Activated T-cell treated with anti-CD3 and anti-CD28 coated beads for 24 hours (primary cell): ENCODE measurements around the gene SPAG16.
"Not testable (repeated sequence)": the region's sequence is repeated elsewhere in the genome, so short reads cannot be mapped to it uniquely, and the experiment has no call there.

Source experiments
- DNase-seq: peaks from one replicate; pipeline ENCODE4 v3.0.0-alpha.2; 2020; ENCODE audit warnings: low read depth

Gene SPAG16

DNA sequence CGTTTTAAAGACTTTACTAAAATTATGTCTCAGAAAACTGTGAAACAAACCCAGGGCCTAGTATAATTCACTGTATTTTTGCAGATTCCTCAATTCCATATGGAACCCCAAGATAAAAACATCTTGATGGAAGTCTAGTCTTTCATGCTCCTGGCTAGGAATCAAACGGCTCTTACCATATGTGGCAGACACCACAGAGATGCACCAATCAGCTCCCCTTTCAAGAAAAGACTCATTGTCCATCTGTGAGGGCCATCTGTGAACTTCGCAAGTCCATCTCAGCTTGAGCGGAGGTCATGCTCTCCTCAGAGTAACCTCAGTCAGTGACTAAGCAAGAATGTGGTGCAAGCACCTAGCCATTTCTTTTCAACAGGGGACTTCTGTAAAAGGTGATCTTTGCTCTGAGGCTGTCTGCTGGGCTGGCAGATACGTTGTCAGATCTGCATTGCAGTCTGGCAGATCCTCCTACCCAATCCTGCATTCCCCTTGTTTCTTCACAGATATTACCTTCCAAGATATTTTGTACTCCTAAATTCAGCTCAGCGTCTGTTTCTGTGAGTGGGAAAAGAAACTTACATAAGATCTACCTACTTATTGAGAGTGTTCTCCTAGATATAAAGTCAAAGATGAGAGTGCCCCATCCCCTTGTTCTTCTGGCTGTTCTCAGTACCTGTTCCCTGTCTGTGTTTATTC is 419.3 kb downstream of the SPAG16 start:
- DNase-seq = no peak

DNA sequence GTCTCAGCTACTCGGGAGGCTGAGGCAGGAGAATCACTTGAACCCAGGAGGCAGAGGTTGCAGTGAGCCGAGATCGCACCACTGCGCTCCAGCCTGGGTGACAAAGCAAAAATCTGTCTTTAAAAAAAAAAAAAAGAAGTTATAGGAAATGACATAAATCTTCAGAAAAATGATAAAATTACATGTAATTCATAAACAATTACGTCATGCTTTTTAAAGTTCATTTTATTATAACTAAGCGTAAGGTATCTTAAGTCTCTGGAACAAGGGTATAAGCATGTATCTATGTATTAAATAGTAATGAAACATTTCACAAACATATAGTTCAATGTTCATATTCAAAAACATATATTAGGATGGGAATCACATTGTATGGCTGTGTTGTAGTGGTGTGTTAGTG is 425.9 kb downstream of the SPAG16 start:
- no peak for DNase-seq

DNA sequence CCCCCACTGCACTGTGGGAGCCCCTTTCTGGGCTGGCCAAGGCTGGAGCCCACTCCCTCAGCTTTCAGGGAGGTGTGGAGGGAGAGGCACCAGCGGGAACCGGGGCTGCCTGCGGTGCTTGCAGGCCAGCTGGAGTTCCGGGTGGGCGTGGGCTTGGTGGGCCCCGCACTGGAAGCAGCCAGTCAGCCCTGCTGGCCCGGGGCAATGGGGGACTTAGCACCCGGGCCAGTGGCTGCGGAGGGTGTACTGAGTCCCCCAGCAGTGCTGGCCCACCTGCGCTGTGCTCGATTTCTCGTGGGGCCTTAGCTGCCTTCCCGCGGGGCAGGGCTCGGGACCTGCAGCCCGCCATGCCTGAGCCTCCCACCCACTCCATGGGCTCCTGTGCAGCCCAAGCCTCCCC is 434.1 kb downstream of the SPAG16 start:
- DNase-seq = not testable (repeated sequence)

DNA sequence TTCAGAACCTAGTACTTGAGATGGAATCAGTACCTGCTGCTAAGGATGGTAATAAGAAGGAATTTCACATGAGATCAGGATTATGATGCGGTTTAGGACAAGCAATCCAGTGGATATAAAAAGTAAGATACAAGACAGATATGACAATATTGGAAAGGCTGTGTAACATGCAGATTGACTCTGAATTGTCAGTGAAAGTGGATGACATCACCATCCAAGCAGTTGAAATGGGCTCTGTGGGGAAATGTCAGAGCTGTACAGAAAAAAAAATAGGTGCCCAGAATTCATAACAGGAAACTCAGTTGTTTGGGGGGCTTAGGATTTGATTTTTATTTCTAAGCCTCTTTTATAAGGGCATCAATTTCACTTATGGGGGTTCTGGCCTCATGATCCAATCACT is 438.3 kb downstream of the SPAG16 start:
- no peak for DNase-seq

DNA sequence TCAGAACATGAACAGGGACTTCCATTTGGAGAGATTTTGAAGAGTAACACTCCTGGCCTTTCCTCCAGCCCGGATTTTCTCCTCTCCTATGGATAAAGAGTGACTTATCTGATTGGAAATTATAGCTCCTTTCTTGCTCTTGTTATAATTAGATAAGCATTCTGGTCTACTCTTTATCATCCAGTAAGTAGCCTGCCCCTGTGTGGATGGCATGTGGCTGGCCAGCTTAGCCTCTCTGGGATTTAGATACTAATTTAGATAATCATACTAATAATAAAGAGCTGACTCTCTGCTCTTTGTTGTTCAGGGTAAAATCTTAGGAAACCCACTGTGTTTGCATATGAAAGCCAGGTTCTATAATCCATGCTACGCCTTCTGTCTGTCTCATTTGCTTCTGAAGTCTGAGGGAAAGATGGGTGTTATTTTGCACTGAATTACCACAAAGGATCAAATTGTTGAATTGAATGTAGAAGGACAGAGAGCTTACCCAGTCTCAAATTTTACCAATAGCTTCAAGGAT is 438.8 kb downstream of the SPAG16 start:
- DNase-seq = no peak

DNA sequence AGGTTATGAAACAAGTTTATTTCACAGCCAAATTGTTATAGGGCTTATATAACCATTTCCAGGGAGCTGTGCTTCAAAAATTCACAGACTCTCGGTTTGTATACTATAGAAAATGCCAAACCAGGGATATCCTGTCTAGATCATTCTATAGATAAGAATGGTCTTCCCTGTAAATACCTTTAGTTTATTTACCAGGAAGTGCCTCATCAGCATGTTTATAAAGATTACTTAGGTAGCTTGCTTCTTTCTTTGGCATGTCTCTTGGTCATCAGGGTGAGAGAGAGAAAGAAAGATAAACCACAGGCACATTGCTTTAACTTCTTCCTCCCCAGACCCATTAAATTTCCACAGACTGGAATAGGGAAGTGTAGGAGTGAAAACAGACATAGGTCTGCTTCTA is 439.4 kb downstream of the SPAG16 start:
- no peak for DNase-seq

DNA sequence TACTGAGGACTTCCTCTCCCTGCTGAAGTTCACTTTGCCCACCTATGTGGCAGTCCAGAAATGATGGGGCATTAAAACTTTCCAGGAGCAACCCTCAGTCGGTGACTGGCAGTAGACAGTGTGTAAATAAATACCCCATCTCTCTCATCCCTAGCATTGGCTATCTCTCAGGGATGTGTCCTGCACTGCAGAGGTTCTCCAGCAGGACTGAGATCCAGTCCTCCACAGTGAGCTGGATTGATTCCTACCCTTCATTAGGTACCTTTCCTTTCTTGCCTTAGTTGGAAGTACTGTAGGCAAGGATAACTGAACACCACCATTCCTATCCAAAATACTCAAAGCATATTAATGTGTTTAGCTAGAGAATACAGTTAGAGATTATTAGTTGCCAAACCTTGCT is 441.8 kb downstream of the SPAG16 start:
- DNase-seq = no peak

DNA sequence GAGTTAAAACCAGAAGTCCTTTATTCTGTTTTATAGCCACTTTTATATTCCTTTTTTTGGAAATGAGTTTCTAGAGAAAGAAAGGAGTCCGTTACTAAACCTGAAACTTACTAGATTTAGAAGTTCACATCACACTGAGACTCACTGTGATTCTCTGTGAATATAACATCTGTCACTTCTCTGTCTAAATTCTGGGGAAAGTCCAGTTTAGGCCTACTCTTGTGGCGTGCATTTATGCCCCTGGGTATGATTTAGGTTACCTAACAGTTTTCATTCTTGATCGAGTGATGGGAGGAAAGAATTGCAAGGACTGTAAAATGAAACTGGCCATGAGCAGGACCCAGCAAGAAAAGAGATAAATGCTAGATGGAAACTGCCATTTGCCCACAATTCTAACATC is 449.6 kb downstream of the SPAG16 start:
- DNase-seq = no peak

DNA sequence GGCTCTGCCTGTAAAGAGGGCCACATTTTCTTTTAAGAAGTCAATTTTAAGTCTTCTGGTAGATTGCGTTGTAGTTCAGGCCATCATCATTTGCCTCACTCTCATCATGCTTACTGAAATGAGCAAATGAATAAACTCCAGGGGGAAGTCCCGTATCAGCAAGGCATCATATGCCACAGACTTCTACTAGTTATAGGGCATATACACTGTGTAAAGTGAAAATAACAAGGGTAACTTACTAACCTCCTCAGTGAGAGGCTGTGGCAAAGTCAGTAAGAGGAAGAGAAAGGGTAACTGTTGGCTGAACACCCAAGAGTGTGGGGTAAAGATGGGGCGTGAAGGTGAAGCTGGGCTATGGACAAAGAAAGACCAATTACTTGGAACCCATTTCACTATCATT is 456.2 kb downstream of the SPAG16 start:
- no peak for DNase-seq

DNA sequence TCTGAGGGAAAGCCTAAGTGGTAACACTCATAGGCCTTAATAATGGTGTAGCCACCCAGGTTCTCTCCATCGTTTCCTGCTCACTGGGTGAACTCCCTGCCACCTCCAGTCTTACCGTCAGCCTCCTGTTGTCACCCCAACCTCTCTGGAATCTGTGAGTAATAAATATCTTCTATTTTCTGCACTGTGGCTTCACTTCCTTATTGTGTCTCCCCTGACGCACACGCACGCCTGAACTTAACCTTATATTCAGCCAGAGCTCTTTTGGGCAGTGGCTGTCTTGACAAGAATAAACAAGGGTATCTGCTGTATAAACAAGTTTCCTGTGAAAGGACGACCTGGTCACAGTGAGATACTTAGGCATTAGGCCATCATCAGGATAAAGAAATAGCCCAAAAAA is 467.2 kb downstream of the SPAG16 start:
- DNase-seq = no peak

DNA sequence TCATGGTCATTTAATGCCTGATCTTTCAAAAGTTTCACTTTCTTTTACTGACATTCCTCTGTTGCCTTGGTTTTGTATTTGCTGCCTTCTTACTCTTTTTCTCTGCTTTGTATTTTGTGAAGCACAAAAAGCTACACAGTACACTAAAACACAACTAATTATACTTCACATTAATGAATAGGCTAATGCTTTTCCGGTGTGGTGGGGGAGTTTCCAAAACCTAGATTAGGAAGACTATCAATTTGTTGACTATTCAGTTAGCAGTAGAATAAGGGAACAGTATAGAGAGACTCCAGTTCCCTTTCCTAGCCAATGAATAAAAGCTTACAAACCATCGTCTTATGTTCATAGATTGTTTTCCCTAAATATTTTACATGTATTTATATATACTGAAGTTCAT is 468.3 kb downstream of the SPAG16 start:
- DNase-seq = no peak

DNA sequence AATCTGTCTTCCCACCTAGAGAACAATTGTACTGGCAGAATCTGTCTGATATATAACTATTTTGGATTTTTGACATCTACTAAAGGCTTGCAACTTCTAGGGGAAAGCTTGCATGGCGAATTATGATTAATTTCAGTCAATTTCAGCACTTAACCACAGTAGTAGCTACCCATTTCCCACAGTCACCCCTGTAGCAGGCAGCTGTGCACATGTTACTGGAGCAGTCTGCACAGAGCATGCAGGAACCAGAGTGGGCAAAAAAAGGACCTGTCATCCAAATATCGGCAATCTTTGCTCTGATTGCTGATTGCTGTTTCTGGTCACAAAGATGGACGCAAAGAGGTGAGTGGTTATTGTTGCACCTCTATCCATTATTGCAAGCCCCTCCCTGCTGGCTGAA is 473.3 kb downstream of the SPAG16 start:
- no peak for DNase-seq

DNA sequence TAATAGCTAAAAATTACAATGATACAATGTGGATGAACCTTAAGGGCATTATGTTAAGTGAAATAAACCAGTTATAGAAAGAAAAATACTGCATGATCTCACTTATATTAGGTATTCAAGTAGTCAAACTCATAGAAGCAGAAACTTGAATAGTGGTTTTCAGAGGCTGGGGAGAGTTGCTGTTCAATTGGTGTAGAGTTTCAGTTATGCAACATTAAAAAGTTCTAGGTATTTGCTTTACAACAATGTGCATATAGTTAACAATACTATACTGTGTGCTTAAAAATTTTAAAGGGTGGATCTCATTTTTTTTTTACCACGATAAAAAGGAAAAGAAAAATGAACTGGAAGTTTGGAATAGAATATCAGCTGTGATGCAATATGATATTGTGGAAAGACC is 479.1 kb downstream of the SPAG16 start:
- DNase-seq = no peak

DNA sequence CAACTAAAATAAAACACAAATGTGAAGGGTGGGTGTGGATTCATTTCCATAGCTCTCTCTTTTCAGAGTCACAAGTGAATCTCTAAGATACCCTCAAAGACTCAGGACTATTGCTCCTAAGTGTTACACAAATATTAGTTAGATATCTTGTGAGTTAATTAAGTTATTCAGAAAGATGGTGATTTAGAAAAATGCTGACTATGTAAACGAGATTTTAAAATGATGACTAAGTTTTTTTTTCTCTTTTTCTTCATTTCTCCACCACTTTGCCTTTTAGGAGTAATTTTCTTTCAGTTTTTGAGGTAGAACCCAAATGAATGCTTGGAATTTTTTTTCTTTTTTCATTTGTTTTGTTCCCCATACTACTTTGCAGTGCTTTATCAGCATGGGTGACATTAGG is 479.7 kb downstream of the SPAG16 start:
- DNase-seq = no peak

DNA sequence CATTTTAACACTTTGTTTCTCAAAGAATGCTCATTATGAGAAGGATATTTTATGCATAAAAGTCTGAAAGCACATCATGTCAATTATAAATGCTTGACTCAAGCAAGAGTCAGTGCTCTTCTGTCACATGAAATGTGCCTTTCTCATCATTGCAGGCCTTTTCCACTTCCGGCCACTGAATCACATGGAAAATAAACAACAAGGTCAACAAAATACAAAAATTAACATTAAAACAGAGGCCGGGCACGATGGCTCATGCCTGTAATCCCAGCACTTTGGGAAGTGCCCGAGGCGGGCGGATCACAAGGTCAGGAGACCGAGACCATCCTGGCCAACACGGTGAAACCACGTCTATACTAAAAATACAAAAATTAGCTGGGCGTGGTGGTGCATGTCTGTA is 480.6 kb downstream of the SPAG16 start:
- no peak for DNase-seq

DNA sequence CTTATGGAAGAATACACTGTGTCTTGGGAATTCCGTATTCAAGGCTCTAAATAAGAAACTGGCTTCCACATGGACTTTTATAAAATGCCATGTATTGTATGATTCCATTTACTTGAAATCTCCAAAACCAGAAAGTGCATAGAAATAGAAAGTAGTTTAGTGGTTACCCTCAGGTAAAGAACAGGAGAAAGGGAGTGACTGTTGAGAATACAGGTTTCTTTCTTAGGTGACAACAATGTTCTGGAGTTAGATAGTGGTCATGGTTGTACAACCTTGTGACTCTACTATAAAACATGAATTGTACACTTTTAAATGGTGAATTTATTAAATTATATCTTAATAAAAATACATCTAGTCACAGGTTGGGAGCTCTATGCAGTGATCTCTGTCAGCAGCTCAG is 481.8 kb downstream of the SPAG16 start:
- no peak for DNase-seq

DNA sequence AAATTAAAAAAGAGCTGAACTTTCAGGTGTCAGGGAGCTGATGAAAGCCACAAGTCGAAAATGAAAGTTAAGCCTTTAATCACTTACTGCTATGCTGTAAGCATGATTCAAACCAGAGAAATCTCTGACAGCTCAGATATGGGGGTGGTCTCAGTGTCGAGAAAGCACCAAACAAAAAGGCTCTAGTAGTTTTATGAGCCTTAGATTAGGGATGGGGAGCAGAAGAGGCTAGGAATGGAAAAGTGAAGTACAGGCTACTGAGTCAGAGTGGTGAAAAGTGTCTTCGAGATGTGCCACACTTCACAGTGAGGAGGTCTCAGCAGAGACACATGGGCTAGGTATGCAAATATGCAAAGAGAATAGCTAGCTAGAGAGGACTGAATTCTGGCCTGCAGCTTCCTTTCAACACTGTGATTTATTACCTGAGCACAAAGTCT is 482.2 kb downstream of the SPAG16 start:
- DNase-seq = no peak

DNA sequence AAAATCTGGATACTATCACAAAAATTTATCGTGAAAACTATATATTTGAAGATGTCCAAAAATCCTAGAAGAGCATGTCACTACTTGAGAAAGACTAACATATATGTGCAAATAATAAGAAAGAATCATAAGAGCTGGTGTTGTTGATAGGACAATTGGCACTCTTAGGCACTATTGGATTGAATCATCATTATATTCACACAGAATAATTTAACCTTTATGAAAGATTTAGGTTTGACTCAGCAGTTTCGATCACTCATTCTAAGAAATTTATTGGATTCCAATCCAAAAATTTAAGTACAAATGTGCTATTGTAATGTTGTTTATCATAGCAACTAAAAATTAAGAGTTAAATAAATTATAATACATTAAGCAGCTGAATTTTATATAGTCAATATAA is 503.6 kb downstream of the SPAG16 start:
- DNase-seq = no peak

DNA sequence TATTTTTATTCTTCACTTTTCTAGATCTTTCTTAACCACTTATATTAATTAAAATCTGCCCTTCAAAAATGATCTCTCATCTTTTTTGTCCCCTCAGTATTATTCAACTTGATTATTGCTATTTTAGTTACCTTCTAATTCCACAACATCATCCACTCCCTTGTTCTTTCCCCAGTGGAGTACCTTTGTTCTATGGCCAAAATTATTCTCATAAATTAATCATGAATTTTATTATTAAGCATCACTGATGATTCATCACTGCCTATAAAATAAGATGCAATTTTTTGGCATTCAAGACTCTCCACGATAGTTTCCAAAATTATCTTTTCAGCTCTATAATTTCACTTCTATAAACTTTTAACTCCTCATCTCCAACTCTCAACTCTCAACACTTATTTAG is 505.7 kb downstream of the SPAG16 start:
- no peak for DNase-seq

DNA sequence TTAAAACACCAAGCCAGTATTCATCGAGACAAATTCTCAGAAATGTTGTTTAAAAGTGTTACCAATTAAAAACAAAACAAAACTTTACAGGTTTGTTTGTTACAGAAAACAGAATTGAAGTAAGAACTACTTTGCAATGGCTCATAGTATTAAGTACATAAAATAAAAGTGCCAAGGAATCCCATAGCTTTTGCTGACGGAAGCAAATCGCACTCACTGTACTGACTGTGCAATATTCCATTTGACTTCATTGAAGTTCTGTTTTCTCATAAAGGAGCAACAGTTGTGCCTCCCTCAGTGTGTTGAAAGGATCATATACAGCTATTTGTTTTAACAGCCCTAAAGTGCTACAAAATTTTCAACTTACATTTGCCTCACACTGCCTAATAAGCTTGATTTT is 507.8 kb downstream of the SPAG16 start:
- no peak for DNase-seq

DNA sequence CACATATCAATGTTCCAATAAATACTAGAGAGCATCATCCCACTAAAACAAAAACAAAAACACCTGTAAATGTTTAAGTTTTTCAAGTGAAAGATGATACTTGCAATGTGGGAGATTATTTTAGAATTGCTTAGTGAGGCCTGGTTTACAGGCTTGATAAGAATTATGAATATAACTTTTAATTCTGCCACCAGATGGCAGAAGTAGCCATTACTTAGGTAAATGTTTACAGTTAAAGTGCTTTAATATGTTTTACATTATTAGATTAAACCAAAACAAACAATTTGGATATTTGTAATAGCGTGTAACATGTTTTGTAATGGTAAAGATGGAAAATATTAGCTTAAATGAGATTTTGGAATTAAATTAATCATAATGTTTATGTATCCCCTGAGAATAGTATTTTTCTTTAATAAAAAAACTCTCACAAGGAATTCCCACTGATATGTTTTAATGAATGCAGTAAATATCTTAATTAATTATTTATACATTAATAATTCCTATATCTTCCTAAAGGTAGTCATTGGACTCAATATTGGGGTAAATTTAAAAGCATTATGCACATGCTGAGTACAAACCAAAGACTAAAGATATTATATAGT is 522.0 kb downstream of the SPAG16 start:
- no peak for DNase-seq

DNA sequence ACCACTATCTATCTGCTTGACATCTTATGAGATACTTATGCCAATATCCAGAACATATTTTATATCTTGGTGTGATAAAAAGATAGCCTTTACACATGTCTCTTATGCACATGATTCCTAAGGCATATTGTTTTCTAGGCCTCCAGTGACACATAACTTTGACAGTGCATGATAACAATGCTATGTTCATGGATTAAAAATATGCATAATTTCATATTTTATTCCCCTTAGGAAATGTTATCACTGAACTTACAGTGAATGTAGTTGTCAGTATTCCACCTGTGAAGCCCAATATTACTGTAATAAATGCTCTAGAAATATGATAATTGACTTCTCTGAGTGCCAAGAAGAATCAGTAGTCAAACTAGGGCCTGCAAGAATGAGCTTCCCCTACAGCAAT is 532.3 kb downstream of the SPAG16 start:
- no peak for DNase-seq

DNA sequence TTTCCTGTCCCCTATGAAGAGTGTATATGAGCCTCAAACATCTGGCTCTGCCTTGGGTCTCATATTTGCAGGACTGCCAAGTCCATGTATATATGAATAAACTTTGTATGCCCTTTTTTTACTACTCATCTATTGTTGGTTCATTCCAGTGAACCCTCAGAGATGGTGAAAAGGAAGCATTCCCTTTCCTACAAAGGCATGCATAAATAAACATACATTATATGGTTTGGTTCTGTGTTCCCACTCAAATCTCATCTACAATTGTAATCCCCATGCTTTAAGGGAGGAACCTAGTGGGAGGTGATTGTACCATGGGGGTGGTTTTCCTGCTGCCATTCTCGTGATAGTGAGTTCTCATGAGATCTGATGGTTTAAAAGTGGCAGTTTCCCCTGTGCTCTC is 534.2 kb downstream of the SPAG16 start:
- DNase-seq = no peak

DNA sequence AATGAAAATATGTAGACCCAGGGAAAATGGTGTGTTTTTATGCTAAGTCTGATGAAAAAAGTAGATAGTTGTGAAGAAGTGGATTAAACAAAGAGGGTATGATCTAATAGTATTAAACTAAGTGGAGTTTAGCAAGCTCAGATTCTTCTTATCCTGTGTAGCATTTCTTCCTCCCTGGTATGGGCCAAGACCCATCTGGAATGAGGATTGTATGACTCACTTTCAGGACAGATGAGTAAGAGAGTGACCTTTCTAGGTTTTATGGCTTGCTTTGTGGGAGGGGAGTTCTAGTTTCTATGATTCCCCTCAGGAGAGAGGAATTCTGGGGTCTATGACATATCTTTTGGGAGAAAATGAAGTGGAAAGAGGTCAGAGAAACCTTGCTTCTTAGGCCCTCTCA is 550.1 kb downstream of the SPAG16 start:
- DNase-seq = no peak
